Glomerular visceral epithelial cell (primary cell): ENCODE measurements around the gene HUS1.

Source experiments
- DNase-seq: peaks from one replicate; pipeline ENCODE4 v3.0.0-alpha.2; 2016; ENCODE audit errors: extremely low spot score

Gene HUS1

DNA sequence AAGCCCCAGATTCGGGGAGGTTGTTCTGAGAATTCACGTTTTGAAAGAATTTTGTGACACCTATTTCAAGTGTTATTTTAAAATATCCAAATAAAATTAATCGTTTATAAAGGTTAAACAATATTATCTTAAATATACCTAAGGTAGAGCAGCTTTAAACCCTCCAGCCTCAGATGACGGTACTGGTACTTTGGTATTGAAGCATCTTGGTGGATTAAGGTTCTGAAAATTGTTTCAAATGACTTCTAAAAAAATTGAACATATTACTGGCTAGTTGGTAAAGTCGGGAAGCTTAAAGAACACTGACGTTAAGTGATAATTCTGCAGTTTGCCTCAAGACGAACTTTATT is 392 bp upstream of the HUS1 start:
- DNase-seq: no peak

DNA sequence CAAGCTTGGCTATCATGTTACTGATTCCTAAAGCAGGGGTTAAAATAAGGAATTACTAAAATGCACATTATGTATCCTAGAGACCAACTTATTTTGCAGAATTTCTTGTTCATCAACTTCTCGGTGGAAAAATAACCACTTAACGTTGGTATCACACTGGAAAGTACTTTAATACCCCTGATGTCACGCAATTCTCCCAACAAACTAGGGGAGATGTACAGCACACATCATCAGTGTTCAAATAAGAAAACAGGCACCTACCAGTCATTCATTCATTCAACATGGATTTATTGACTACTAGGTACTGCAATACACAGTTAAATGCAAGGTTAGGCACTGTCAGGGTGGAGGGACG is 648 bp downstream of the HUS1 start:
- no peak for DNase-seq

DNA sequence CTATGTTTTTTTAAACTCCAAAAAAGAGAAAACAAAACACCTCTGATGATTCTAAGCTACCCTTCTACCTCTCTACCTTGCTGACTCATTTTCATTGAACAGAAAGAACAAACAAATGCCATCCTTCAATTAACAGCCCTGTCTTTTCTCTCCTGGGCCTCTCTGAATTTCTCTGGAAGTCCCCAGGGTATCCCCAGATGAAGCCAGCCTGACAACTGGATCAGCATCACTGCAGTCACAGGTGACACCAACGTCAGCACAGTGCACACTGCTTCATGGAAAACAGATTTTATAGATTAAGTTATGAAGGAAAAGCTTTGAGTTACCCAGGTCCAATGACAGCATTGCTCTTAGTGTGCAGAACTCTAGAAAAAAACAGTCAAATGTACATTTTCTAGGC is 5.7 kb downstream of the HUS1 start:
- no peak for DNase-seq

DNA sequence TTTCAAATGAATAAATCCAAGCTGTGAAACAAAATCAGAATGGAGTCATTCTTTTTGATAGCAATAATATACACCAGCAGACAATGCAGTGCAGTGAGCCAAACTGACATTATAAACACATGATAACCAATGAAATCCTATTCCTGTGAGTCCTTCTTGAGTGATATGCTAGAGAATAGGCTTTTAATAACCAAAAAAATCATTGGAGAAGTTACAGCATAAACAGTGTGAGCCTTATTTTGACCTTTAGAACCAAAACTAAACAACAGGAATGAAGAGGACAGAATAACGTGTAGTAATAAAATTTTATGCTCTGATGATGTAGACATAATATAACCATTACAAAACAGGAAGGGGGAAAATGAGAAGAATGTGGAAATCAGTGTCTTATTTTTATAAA is 8.7 kb downstream of the HUS1 start:
- DNase-seq: no peak

DNA sequence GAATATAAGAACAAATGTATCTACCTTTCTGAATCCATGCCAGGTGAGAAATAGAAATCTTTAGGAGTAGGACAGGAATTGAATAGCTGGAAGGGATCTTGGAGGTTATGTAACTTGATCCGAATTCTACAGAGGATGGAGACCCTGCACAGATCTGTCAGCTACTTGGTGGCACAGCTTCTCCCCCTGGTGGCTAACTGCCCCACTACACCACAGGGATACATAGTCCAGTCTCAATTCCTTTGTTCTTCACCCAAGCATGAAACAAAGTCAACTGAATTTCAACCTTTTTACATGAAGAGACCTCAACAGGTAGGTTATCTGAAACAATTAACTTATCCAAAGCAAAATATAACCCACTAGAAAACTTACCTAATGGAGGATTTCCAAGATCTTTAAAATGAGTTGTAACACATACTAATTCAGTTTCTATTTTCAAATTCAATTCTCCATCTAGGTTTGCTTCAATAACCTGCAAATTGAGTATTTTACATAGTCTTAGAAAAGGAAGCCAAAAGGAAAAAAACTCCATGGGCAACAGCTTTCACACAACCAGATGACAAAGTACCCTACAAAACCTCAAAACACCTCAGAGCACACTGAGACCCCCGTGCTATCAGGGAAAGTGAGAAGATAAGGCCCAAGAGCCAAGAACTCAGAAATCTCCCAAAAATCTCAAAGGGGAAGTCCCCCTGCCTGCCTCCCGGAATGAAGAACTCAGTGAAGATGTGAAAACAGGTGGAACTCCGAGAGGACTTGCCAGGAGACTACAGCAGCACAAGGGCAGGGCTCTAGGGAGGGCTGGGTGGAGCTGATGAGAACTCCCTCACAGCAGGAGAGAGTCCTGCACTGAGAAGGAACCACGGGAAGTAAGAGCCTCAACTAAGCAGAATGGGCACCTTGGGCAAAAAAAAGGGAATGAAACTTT is 10.3 kb downstream of the HUS1 start:
- peak; percentile 69 for DNase-seq

DNA sequence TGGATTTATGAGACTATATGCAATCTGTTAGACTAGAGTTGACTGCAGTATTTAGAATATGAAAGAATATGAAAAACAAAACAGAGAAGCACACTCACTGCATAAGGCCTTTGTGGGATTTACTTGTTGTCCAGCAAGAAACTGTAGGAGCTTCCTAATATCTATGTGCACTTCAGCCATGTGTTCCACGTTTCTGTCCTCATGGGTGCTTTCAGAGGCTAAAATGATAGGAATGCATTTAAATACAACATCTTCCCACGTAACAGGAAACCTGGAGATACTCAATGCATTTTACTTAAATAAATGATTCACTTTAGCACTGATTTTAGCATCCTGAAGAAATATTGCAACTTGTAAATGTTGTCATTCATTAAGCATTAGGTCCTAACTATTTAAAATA is 11.7 kb downstream of the HUS1 start:
- DNase-seq: no peak

DNA sequence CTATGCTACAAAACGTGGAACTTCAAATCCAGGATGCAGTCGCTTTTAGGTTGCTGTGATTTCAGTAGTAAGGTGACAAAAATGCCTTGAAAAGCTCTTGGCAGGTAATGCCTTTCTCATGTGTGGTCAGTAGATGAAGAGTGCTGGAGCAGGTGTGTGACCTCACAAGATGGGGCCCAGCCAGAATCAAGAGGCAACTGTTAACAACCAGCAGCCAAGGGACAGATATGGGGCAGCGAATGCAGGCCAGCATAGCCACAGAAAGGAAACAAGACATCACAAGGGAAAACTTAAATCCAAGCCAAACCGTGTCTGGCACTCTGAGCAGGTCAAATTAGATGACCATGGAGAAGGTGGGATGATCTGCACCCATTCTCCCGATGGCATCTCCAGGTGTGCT is 12.3 kb downstream of the HUS1 start:
- DNase-seq: no peak

DNA sequence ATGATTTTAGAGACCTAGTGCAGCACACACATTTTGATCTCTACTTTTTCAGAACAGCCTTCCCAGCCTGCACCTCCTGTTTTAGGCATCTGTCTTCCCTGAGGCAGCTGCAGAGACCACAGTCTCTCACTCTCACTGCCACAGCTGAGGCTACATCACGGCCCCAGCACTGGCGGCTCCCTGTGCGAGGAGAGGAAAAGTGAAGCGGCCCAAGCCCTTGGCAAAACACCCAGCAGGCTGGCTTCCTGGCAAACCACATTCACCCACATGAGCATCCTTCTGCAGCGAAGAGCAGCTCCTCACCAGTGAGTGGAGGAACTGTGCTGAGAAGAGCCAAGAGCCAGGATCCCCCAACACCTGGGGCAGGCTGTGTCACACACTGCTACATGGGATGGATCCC is 14.0 kb downstream of the HUS1 start:
- DNase-seq: no peak

DNA sequence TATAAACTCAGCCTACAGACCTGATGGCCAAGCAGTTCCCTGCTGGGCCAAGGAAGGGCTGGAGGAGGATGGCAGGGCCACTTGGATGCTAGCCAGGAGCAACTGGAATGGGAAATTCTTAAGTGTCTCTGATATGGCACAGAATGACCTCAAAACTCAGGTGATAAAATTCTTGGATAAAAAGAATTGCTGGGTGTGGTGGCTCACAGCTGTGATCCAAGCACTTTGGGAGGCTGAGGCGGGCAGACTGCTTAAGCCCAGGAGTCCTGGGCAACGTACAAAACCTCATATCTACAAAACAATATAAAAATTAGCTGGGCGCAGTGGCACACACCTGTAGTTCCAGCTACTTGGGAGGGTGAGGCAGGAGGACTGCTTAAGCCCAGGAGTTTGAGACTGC is 17.2 kb downstream of the HUS1 start:
- no peak for DNase-seq

DNA sequence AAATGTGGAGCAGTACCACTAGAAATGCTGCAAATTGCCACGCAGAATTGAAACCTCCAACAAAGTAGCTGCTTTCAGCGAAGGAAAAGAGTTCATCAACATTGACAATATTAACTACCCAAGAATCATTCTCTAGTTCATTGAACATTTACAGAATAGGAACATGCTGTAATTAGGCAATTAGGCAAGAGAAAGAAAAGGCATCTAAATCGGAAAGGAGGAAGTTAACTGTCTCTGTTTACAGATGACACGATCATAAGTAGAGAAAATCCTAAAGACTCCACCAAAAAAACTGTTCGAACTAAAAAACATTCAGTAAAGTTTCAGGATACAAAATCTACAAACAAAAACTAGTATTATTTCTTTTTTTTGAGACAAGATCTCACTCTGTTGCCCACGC is 22.3 kb downstream of the HUS1 start:
- no peak for DNase-seq

DNA sequence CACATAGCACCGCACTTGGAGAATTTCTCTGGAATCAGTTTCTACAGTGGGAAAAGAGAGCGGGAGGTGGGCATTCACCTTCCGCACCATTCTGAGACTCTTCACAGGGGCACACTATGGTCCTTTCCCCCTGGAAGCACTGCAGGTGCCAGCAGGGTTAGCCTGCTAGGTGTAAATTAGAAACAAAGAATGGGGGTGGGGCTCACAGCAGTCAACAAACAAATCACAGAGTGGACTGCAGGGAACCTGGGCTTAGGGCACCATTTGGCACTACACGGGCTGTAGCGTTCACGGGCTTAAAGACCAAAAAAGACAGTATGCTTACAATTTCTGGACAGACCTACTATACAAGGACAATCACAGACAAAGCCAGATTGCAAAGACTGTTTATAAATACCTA is 23.2 kb downstream of the HUS1 start:
- DNase-seq: no peak

DNA sequence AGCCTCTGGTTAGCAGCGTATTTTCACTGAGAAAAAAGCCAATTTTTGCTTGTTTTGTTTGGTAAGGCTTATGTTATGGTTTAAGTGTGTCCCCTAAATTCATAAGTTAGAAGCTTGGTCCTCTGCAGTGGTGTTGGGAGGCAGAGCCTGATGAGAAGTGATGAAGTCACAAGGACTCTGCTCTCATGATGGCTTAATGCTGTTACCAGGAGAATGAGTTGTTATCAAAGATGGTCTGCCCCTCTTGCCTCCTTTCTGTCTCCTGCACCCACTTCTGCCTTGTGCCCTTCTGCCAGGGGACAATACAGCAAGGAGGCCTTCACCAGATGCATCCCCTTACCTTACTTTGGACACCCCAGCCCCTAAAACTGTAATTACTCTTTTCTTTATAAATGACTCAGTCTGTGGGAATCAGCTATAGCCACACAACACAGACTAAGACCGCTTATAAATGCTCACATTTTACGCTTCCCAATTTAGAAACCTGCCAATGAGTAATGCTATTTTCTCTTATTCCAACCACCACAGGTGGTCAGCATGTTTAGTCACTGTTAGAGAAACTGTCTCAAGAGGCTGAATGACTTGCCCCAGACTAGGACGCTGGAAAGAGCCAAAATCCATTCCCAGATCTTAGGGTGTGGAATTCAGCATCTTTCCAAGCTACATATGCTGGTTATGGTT is 25.0 kb downstream of the HUS1 start:
- peak; percentile 28 for DNase-seq

DNA sequence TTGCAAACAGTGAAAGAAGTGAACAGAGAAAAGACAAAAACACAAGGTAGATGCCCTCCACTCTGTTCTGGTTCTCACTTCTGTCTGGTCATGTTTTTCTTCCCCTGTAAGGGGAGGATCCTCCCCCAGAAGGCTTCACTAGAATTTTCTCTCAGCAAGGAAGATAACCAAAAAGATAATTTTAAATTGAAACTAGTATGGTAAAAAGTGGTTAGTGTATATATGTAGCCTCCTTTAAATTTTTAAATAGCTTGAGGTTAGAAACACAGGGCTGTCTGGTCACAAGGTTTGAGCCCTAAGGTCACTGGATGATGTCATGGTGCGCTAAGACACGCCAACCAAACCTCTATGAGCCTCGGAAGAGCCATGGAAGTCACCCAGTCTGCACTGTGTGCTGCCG is 25.6 kb downstream of the HUS1 start:
- DNase-seq: no peak

DNA sequence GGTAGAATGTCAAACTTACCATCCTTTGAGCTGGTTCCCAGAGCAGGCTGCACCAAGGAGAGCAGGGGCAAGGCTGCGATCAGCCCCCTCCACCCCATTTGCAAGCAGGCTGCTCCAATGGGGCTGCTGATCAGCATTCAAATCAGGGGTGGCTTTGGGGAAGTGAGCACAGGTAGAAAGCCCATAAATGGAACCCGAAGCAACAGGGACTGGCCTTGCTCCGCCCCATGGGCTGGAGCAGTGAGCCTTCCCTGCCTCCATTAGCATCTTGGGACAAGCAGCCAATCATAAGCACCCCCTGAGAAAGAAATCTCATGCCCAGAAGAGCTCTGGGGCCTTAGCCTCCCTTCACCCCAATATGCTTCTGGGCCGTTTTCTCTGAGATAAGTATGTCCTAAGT is 27.2 kb downstream of the HUS1 start:
- DNase-seq: no peak

DNA sequence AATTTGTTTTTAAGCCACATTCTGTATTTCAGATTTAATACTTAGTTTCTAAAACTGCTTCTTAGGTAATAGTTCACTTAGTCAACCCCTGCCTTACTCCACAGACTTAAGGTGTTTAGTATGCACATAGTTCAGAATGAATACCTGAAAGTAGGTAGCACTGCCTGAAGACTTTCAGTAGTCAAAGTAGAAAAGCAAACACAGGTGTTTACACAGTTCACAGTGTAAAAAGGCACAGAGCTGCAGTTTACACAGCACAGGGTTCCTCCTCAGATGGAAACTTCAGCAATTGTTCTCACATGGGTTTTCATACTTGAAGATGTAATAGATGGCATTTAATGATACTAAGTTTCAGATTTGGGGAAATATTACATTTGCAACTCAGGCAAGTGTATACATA is 28.0 kb downstream of the HUS1 start:
- no peak for DNase-seq

DNA sequence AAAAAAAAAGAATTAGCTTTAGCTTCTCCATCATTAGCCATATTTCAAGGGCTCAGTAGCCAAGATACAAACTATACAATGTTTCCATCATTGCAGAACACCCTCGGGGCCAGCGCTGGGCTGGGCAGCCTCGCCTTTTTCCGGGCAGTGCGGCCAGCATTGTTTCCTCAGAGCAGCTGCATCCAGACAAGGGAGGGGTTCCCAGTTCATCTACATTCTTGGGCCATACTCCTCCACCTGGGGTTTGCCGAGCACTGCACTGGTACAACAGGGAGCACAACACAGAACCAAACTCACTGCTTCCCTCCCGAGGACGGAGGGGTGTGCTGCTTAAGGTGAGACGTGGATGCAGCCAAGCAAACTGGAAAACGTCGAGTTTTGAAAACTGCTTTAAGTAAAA is 28.7 kb downstream of the HUS1 start:
- no peak for DNase-seq

DNA sequence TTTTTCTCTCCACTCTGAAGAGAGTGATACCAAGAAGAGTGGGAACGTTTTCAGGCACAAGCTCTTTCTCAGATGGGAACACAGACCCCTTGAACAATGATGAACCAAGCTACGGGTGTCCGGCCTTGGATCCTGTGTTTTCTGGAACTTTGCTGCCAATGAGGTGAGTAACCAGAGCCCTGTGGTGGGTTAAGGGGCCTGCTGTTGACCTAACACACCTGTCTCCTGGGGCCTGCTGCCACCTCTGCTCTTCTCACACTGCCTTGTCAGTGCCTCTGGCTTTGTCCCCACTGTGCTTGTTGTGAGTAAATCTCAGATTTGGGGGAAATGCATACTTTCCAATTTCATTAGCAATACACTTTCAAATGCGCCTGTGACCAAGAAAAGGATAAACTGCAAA is 29.7 kb downstream of the HUS1 start:
- no peak for DNase-seq

DNA sequence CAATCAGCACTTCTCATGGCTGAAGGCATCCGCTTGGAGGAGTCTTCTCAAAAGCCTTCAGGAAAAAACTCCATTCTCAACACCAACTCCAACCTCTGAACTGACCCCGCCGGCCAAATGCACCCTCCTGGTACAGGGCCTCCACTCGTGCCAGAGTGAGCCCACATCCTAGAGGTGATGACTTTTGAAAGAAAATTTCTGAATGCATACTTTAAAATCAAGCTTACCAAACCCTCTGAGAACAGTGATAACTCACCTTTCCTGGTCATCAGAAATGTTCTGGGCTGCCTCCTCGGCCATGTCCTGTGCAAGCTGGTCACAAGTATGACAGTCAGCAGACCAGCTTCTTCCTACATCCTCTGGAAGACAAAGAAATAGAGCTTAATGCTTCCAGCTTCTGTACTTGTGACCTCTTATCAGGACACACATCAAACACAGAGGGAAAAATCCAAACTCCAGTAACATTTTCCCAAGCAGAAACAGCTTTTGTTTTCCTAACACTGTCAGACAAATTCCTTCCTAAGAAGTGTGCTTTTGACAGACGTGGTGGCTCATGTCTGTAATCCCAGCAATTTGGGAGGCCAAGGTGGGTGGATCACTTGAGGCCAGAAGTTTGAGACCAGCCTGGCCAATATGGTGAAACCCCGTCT is 31.1 kb downstream of the HUS1 start, which contains the start of gene PKD1L1:
TSS of gene PKD1L1 (minus strand) at position 326 of the 650 bp plus-strand sequence. CDS start at position 300, 26 bp downstream.
- DNase-seq: no peak

DNA sequence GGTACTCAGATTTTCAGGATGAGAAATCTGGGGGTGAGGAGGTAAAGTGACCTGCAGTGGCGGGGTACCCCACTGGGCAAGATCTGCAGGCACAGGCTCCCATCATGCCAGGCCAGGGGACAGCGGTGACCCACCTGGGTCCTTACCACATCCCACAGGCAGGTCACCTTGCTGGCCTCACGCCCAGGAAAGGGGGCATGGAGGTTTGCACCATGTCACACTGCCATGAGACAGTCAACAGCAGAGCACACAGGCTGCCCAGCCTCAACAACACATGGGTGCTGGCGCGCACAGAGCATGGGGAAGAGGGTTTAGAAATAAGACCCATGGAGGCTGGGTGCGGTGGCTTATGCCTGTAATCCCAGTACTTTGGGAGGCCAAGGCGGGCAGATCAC is 32.1 kb downstream of the HUS1 start:
- no peak for DNase-seq

DNA sequence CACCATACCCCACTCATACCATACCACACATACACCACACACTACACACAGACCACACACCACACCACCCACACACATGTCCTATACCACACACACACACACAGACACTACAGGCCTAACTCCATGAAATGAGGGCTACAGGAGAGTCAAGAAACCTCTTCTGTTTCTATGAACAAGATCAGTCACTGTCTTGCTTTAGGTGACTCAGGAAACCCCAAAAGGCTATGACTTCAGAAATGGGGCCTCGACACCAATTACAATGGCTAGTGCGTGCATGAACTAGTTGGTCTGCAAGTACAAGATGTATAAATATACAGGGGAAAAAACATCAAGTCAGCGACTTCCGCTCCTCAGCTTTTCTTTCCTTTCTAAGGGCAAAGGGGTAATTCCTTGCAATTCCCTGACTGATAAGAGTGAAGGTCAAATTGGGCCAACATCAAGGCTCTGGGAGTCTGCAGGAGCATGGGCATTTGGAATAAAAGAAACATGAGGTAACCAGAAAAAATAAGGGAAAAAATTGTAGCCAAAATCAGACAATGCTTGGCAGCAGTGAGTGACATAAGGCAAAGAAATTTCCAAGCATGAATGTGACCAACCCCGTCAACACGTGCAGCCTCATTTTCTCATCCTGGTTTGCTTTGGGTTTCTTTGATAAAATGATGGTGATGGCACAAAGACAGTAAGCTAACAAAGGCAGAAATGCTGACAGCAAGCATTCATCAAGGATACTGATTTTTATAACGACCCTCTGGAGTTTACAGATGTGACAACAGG is 32.6 kb downstream of the HUS1 start:
- no peak for DNase-seq

DNA sequence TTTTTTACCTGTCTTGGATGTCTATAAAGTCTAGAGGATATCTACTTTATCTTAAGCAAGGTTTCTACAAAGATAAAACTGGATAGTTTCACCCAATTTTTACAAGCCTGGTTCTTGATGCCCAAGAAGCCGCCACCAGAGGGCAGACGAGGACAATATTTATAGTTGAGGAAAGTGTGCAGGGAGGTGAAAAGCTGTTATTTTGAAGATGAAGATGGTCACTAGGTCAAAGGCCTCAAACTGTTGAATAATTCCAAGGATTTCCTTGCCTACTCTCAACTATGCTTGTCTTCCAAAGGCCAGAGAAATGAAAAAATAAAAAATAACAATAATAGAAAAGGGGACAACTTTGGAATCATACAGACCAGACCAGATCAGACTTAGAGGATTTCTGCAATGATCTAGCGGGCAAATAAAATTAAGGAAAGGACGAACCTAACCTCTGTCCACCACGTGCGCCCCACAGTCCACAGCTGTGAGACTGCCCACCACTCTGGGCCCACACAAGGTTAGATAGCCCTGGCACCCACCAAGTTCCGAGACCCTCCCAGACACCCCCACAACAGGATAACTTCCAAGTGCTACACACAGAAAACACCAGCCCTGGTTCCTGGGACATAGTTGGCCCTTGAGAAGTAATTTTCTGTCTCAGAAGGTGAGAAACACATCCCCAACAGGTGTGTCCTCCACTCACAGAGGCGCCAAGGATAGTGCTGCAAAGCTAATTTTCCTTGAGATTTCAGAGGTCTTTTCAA is 34.0 kb downstream of the HUS1 start:
- peak; percentile 57 for DNase-seq
